Omental fat pad (tissue), 4 donors: ENCODE measurements around the gene RBFOX1. TPM values are rescaled to one million over a fixed set of nuclear protein-coding genes. Genes with fewer than 3 reads are reported as not detected.

Experiments
- ATAC-seq: fragments of 150-250 bp; one replicate; pipeline ENCODE4 v1.9.1; 2016; ENCODE audit warnings: mild to moderate bottlenecking, moderate library complexity; ENCODE audit not compliant: low FRiP score
- DNase-seq: peaks from one replicate; pipeline ENCODE4 v3.0.0-alpha.2; 2019; ENCODE audit warnings: low spot score
- total RNA-seq, 4 donors: library from RNA; depleted of rRNA; stranded (reverse); fragments of >200 nt; gene quantifications; one replicate each; pipeline ENCODE4 v1.1.0, GENCODE V29; 2016
- TF ChIP-seq, protein P1 (sequence below), 3 donors: fragments of 450-650 bp; IDR thresholded peaks; one replicate each; pipeline ENCODE4 v1.5.1; 2016 to 2017; ENCODE audit warnings: antibody characterized with exemption in 3 of 3, mild to moderate bottlenecking in 3 of 3, moderate library complexity in 2 of 3

The RBFOX1 gene
- total RNA-seq, 4 donors from 2014 or later: 0.24 to 2.9 (median 1.1) TPM; not detected in 1

DNA sequence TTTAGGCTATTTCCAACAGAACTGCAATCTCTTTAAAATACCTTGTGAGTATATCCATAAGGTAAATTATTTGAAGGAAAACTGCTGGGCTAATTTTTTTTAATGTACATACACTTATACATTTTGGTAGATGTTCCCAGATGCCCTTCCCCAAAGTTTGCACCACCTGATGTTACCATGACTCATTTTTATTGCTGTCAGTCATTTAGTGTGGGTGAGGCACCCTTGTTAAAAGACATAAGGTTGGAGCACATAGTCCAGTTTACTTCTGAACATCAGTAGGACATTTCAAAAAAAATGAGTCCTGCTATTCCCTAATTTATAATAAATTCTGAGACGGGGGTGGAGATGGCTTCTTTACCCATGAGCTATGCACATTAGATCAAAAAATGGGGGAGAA is 138.6 kb downstream of the RBFOX1 start:
- ATAC-seq: no peak
- TF ChIP-seq, protein P1, sequence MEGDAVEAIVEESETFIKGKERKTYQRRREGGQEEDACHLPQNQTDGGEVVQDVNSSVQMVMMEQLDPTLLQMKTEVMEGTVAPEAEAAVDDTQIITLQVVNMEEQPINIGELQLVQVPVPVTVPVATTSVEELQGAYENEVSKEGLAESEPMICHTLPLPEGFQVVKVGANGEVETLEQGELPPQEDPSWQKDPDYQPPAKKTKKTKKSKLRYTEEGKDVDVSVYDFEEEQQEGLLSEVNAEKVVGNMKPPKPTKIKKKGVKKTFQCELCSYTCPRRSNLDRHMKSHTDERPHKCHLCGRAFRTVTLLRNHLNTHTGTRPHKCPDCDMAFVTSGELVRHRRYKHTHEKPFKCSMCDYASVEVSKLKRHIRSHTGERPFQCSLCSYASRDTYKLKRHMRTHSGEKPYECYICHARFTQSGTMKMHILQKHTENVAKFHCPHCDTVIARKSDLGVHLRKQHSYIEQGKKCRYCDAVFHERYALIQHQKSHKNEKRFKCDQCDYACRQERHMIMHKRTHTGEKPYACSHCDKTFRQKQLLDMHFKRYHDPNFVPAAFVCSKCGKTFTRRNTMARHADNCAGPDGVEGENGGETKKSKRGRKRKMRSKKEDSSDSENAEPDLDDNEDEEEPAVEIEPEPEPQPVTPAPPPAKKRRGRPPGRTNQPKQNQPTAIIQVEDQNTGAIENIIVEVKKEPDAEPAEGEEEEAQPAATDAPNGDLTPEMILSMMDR (IDR thresholded peaks at IDR 0.05): no peak

DNA sequence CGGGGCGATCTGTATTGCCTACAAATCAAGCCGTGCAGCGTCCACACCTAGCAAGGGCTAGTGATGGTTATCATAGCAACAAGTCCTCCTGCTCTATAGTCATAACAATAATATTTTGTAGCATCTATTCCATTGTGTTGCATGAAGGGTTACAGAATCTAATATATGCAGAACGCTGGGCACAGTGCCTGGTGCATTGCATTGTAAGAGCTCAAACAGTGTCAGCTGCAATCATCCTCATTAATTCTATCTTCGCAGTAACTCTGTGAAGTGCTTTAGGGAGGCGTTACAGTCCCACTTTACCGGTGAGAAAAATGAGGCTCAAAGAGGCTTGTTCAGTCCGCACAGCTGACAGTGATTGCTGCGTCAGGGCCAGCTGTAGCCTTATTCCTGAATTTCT is 149.4 kb downstream of the RBFOX1 start:
- ATAC-seq: no peak
- no peak for DNase-seq
- TF ChIP-seq, protein P1 (IDR thresholded peaks at IDR 0.05): no peak

More for the DNA sequence above, 138.6 kb downstream of the RBFOX1 start:
- no peak for DNase-seq

DNA sequence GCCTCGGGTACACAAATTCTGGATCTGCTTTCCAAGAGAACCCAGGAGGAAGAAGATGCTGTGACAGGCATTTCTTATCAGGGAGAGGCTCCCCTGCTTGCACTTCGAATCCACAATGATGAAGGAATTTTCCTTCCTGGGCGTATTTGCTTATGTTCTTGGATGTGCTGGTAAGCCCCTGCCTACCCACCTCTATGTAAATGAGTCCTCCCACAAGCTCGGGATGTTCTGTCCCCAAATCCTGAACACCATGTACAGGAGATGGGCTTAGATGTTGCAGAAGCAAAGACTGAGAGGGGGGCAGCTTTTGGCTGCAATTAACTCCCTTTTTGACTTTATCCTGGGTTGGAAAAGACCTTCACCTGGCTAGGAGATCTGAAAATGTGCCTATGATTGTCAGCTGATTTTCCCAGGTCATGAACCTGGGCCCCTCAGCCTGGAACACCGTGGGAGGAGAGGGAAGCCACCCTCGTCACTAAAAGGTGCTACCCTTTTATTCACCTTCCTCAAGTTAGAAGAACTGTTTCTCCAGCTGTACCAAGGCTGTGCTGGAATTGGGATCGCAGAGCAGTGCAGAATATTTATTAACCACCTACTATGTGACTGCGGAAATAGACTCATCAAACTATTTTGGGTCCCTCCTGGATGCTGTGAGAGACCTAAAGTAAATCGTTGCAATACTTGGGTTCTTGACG is 150.1 kb downstream of the RBFOX1 start:
- TF ChIP-seq, protein P1 (IDR thresholded peaks at IDR 0.05): no peak
- ATAC-seq (no peak), DNase-seq (no peak)

DNA sequence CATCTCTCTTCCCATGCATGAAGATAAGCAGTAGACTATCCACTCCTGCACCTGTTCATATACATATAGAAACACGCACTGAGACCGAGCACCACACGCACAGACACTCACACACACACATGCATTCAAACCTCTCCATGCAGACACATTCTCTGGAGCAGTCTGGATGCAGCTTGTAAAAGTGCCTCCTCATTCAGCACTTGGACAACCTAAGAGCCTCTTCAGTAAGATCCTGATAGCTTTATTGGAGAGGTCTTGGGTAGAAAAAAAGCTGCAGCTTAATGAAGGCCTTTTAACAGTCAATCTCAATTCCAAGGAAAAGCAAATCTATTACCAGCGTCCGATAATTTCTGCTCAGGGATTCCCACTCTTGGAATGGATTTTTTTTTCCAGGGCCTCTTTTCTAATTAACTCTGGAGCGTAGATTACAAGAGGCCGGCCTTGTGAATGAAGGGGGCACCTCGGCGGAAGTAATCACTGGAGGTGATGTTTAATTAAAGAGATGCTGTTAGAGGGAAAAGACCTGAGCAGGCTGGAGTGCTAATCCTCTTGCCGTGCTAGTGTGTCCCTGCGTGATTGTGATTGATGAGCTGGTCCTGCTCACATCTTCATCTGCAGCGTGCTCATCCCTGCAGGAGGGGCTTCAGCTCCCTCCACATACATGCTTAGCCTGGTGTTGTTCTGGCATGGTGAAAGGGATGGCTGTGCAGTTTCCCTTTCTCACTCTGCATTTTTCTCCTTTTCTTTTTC is 155.1 kb downstream of the RBFOX1 start:
- DNase-seq (no peak), ATAC-seq (no peak)
- TF ChIP-seq, protein P1 (IDR thresholded peaks at IDR 0.05): no peak

DNA sequence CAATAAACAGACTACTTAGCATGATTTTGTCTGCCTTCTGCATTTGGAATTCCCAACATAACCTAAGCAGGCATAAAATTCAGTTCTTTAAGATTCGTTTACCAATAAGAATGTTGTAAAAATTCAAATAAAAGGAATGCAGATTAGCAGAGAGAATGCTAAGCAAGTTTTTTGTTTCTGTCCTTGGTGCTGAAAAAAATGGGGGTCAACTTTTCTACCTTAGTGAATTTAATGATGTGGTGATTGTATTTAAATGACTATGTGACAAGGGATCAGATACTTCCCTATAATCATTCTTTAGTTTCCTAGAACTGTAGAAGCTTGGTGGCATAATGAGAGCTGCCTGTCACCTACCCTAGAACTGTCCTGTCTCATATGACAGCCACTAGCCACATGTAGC is 159.5 kb downstream of the RBFOX1 start:
- ATAC-seq: no peak
- TF ChIP-seq, protein P1 (IDR thresholded peaks at IDR 0.05): no peak
- no peak for DNase-seq

DNA sequence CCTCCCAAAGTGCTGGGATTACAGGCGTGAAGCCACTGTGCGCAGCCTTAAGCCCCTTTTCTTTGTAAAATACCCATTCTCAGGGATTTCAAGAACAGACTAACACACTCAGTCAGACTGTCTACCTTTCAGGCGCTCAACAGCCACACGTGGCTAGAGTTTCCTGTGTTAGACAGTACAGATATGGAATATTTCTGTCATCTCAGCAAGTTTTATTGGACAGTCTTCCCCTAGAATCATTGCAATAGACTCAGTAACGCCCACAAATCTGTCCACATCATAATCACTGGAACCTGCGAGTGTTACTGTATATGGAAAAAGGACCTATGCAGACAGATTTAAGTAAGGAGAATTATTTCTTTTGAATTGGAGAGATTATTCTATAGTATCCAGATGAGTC is 160.5 kb downstream of the RBFOX1 start:
- ATAC-seq (no peak), DNase-seq (no peak)
- TF ChIP-seq, protein P1 (IDR thresholded peaks at IDR 0.05): no peak

DNA sequence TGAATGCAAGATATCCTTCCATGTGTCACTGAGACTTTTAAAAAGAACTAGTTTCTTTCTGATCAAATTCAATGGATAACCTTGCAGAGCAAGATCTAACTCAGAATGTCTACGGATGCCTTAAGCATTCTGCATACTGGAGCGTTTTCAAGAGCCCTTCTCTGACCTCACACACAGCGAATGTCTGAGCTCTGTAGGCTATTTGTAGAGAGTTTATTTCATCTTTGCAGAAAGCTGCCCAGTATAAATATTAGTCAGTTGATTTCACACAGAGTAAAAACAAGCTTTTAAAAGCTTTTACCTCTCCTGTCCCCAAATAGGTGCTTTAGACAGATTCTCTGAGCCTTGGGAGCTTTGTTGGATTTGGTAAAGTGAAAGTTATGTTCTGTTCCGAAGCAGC is 165.0 kb downstream of the RBFOX1 start:
- no peak for ATAC-seq
- TF ChIP-seq, protein P1 (IDR thresholded peaks at IDR 0.05): no peak

More for the DNA sequence above, 165.0 kb downstream of the RBFOX1 start:
- DNase-seq: no peak
